BJ (cell line): ENCODE data around the gene MOK. TPM values are rescaled to one million over a fixed set of nuclear protein-coding genes. Genes with fewer than 3 reads are reported as not detected.
"Not testable (repeated sequence)": the region's sequence is repeated elsewhere in the genome, so short reads cannot be mapped to it uniquely, and the experiment has no call there.

ENCODE experiments used
- CTCF ChIA-PET: fragments of 350-600 bp; formaldehyde crosslinking; extraction: SDS; loops from one replicate; lab custom pipeline; 2021; ENCODE audit warnings: antibody characterized with exemption, inconsistent platforms; lab: Yijun Ruan, JAX
- POLR2A ChIA-PET: fragments of 300-600 bp; sonication (Branson Sonifier 250); formaldehyde crosslinking; extraction: SDS; loops from one replicate; lab custom pipeline; 2021; ENCODE audit warnings: antibody characterized with exemption; lab: Charles Lee
- DNase-seq: peaks from one replicate; pipeline ENCODE4 v3.0.0-alpha.2; 2011; ENCODE audit warnings: low read depth
- H3K27me3 ChIP-seq: 2 replicates; pipeline ENCODE4 v1.6.0; 2011; ENCODE audit warnings: low read length; ENCODE audit not compliant: control insufficient read depth, insufficient read depth
- H3K36me3 ChIP-seq: 2 replicates; pipeline ENCODE4 v1.5.1; 2011; ENCODE audit warnings: low read length; ENCODE audit not compliant: control insufficient read depth, insufficient read depth
- H3K4me3 ChIP-seq: 2 replicates; pipeline ENCODE4 v1.5.1; 2011; ENCODE audit warnings: low read depth, mild to moderate bottlenecking, control low read depth, low read length
- CTCF ChIP-seq: IDR thresholded peaks from 2 replicates; pipeline ENCODE4 v1.5.1; 2011; ENCODE audit warnings: low read depth, mild to moderate bottlenecking, control low read depth, inconsistent platforms, low read length, moderate library complexity; ENCODE audit not compliant: insufficient read depth
- polyA plus RNA-seq: library from polyadenylated mRNA; depleted of rRNA; stranded (reverse); fragments of >200 nt; gene quantifications from 2 replicates; pipeline ENCODE4 v1.2.3, GENCODE V29; 2011

MOK gene
- polyA plus RNA-seq, 1 experiment: 26.0 TPM

- POLR2A ChIA-PET: no interaction called here
- CTCF ChIA-PET: interaction anchor here (1.4 kb wide), 1 partner anchor 10 kb away, joined by 3 read pairs; no protein-coding TSS in a partner anchor
- no peak for DNase-seq
- H3K27me3 ChIP-seq: no peaks in the 10 kb centered on the region
- H3K36me3 ChIP-seq: peaks cover 11% of the 10 kb centered on the region
- H3K4me3 ChIP-seq: no peak overlapping the region
- no peak for TF ChIP-seq CTCF
Observed at GRCh38 chr14:102333390-102333789, 28.4 kb upstream of the MOK start.

- ChIA-PET POLR2A (no interaction called here), CTCF (interaction anchor here (1.4 kb wide), 1 partner anchor 9 kb away, joined by 7 read pairs; no protein-coding TSS in a partner anchor)
- no peak overlapping the region for H3K4me3 ChIP-seq
- no peaks in the 10 kb centered on the region for H3K27me3 ChIP-seq
- TF ChIP-seq CTCF: no peak
- H3K36me3 ChIP-seq: peaks cover 11% of the 10 kb centered on the region
- no peak for DNase-seq
Observed at GRCh38 chr14:102330806-102331205, 25.8 kb upstream of the MOK start.

- H3K27me3 ChIP-seq, POLR2A ChIA-PET, CTCF ChIA-PET, H3K4me3 ChIP-seq, DNase-seq: not testable (repeated sequence)
- peaks cover 11% of the 10 kb centered on the region for H3K36me3 ChIP-seq
Observed at GRCh38 chr14:102329381-102329780, 24.4 kb upstream of the MOK start.

- CTCF ChIA-PET: interaction anchor here (1.1 kb wide), 1 partner anchor 364 kb away, joined by 3 read pairs; no protein-coding TSS in a partner anchor
- no peak for TF ChIP-seq CTCF
- Histone ChIP-seq H3K4me3 (no peak overlapping the region), H3K27me3 (no peaks in the 10 kb centered on the region), H3K36me3 (peaks cover 4% of the 10 kb centered on the region)
- no peak for DNase-seq
- POLR2A ChIA-PET: no interaction called here
Observed at GRCh38 chr14:102326583-102326982, 21.6 kb upstream of the MOK start.

DNA sequence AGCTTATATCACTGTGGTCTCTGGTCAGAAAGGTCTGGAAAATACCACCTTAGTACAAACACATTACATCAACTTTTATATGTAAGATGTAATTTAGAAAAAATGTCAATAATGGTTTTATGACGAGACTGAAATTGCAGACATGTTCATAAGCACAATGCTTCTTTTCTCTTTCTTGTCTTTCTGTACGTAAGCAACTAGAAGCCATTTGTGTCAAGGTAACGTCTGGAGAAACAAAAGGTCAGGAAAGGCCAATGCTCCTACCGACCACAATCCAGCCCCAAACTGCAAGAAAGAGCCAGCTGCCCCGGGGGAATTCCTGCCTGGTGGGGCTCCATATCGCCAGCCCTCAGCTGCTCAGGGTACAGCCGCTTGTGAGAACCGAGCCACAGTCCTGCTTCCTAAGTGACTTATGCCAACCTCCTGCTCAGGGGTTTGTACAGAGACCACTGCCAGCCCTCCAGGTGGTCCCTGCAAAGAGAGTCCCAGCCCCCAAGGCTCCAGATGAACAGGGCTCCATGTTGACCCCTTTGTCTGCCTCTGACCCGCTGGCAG lies 20.9 kb upstream of the MOK start:
- POLR2A ChIA-PET: no interaction called here
- CTCF ChIA-PET: interaction anchor here (1.1 kb wide), 1 partner anchor 364 kb away, joined by 3 read pairs; no protein-coding TSS in a partner anchor
- Histone ChIP-seq H3K4me3 (no peak overlapping the region), H3K36me3 (peaks cover 3% of the 10 kb centered on the region), H3K27me3 (no peaks in the 10 kb centered on the region)
- DNase-seq: no peak
- no peak for TF ChIP-seq CTCF

- peak; percentile 19 for DNase-seq
- no peak overlapping the region for H3K4me3 ChIP-seq
- no peaks in the 10 kb centered on the region for H3K27me3 ChIP-seq
- ChIA-PET CTCF (interaction anchor here (1.4 to 1.5 kb wide), 2 partner anchors 10 to 34 kb away, joined by 4 to 5 read pairs; no protein-coding TSS in a partner anchor), POLR2A (no interaction called here)
- peaks cover 3% of the 10 kb centered on the region for H3K36me3 ChIP-seq
- peak; percentile 78 for TF ChIP-seq CTCF
Observed at GRCh38 chr14:102323102-102323501, 18.1 kb upstream of the MOK start.
